Measurements from ENCODE around the gene MYLK3.

The MYLK3 gene

DNA sequence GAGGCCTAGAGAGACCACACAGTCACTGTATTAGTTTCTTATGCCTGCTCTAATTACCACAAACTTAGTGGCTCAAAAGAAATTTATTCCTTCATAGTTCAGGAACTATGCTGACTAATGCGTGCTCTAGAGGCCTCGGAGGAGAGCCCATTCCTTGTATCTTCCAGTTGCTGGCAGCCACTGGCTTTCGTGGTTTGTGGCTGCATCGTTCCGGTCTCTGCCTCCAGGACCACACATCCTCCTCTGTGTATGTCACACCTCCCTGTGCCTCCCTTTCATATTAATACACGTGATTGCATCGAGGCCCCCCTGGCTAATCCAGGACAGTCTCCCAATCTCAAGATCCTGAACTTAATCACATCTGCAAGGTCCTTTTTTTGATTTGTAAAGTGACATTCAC, 16.9 kb upstream of the MYLK3 start:
- ChIA-PET POLR2A (no interaction called here), CTCF (no interaction called here)
- TF ChIP-seq CTCF (IDR thresholded peaks at IDR 0.05; ENCODE audit: control extremely low read depth, extremely low read depth, low read depth, missing control alignments): no peak
- no peak for DNase-seq (ENCODE audit: extremely low spot score)

- ChIA-PET POLR2A (no interaction called here), CTCF (no interaction called here)
- no peak for TF ChIP-seq CTCF (IDR thresholded peaks at IDR 0.05; ENCODE audit: control extremely low read depth, extremely low read depth, low read depth, missing control alignments)
- DNase-seq (ENCODE audit: extremely low spot score): no peak
These were observed 15.0 kb upstream of the MYLK3 start for GRCh38 chr16:46763147-46763546.

- POLR2A ChIA-PET: no interaction called here
- CTCF ChIA-PET: no interaction called here
- TF ChIP-seq CTCF (IDR thresholded peaks at IDR 0.05; ENCODE audit: control extremely low read depth, extremely low read depth, low read depth, missing control alignments): no peak
- DNase-seq (ENCODE audit: extremely low spot score): no peak
These were observed 14.4 kb upstream of the MYLK3 start for GRCh38 chr16:46762583-46762982.

- ChIA-PET POLR2A (interaction anchor here (0.6 kb wide), 1 partner anchor 12 kb away, joined by 3 read pairs; no protein-coding TSS in a partner anchor), CTCF (interaction anchor here (1.1 kb wide), 2 partner anchors 14 to 70 kb away, joined by 3 read pairs; partner anchors contain the start of gene ORC6)
- no peak for DNase-seq (ENCODE audit: extremely low spot score)
- no peak for TF ChIP-seq CTCF (IDR thresholded peaks at IDR 0.05; ENCODE audit: control extremely low read depth, extremely low read depth, low read depth, missing control alignments)
These were observed 11.2 kb upstream of the MYLK3 start for GRCh38 chr16:46759309-46759708.

DNA sequence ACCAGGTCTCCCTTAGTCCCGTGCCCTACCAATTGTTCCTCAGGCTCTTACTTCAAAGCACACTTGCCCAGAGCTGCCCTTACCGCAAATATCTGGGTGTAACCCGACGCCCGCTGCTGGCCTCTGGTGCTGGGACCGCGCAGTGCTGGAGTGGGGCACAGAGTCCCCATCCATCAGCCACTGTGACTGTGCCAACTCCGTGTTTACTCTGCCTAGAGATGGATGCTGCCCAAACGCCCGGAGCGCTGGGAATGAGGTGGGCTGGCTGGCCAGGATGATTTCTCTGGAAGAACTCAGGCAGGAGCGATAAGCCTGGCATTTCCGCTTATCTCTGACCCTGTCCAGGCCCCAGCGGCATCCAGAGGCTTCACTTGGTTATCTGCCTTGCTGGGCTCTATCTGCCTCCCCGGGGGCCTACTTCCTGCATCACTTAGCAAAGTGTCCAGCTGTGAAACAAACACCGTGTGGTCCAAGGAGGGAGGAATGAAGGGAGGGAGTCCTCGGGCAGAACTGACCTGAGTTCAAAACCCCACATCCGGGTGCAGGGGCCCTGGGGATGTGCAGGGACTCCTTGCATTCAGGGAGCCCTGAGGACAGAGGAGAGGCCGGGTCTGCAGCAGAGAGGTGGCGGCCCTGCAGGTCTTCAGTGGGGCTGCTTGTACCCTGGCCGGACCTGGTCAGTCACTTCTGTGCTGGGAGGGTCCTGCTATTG, 9.4 kb upstream of the MYLK3 start:
- POLR2A ChIA-PET: no interaction called here
- CTCF ChIA-PET: interaction anchor here (1.2 to 1.5 kb wide), 2 partner anchors 12 to 15 kb away, joined by 3 read pairs; no protein-coding TSS in a partner anchor
- no peak for TF ChIP-seq CTCF (IDR thresholded peaks at IDR 0.05; ENCODE audit: control extremely low read depth, extremely low read depth, low read depth, missing control alignments)
- no peak for DNase-seq (ENCODE audit: extremely low spot score)

GRCh38 chr16:46756772-46757171, 8.6 kb upstream of the MYLK3 start:
- CTCF ChIA-PET: interaction anchor here (1.2 to 1.5 kb wide), 2 partner anchors 13 to 15 kb away, joined by 3 read pairs; no protein-coding TSS in a partner anchor
- POLR2A ChIA-PET: no interaction called here
- DNase-seq (ENCODE audit: extremely low spot score): no peak
- TF ChIP-seq CTCF (IDR thresholded peaks at IDR 0.05; ENCODE audit: control extremely low read depth, extremely low read depth, low read depth, missing control alignments): no peak
